GM23338 (cell line): ENCODE results near the gene AKAP8L. TPM values are rescaled to one million over a fixed set of nuclear protein-coding genes. Genes with fewer than 3 reads are reported as not detected.

ENCODE experiments used
- ATAC-seq: fragments of 200-7000 bp; cut with Tn5 transposase; 3 replicates; pipeline ENCODE4 v1.9.1; 2020
- DNase-seq: peaks from one replicate; pipeline ENCODE4 v3.0.0-alpha.2; 2015; ENCODE audit warnings: low spot score
- H2AFZ ChIP-seq: fragments of 200-600 bp; sonication (generic); 2 replicates; pipeline ENCODE4 v1.8.0; 2016; ENCODE audit warnings: antibody characterized with exemption, mild to moderate bottlenecking, moderate library complexity
- H3F3A ChIP-seq: fragments of 200-600 bp; sonication (generic); replicated peaks from 2 replicates; pipeline ENCODE4 v1.8.0; 2017; ENCODE audit warnings: antibody characterized with exemption, mixed run types, low read depth
- H3K27ac ChIP-seq: fragments of 200-600 bp; sonication (generic); 2 replicates; pipeline ENCODE4 v1.6.1; 2016; ENCODE audit warnings: low read depth
- H3K27me3 ChIP-seq: fragments of 200-600 bp; sonication (generic); 2 replicates; pipeline ENCODE4 v1.8.0; 2016; ENCODE audit warnings: mild to moderate bottlenecking, mixed run types, moderate library complexity; ENCODE audit not compliant: insufficient read depth
- H3K36me3 ChIP-seq: fragments of 200-600 bp; sonication (generic); 2 replicates; pipeline ENCODE4 v1.8.0; 2016; ENCODE audit warnings: mild to moderate bottlenecking; ENCODE audit not compliant: insufficient read depth
- H3K4me1 ChIP-seq: fragments of 200-600 bp; sonication (generic); 2 replicates; pipeline ENCODE4 v1.8.0; 2016; ENCODE audit warnings: mild to moderate bottlenecking, moderate library complexity; ENCODE audit not compliant: insufficient read depth
- H3K4me2 ChIP-seq: fragments of 200-600 bp; sonication (generic); 2 replicates; pipeline ENCODE4 v1.7.1; 2017; ENCODE audit warnings: mixed run types
- H3K4me3 ChIP-seq: fragments of 200-600 bp; sonication (generic); 2 replicates; pipeline ENCODE4 v1.6.1; 2016; ENCODE audit warnings: mixed run types
- H3K79me2 ChIP-seq: fragments of 200-600 bp; sonication (generic); replicated peaks from 2 replicates; pipeline ENCODE4 v1.8.0; 2017; ENCODE audit warnings: mild to moderate bottlenecking; ENCODE audit not compliant: insufficient read depth
- H3K9me2 ChIP-seq: fragments of 200-600 bp; sonication (generic); 2 replicates; pipeline ENCODE4 v1.8.0; 2017; ENCODE audit not compliant: insufficient read depth
- H4K20me1 ChIP-seq: fragments of 200-600 bp; sonication (generic); replicated peaks from 2 replicates; pipeline ENCODE4 v1.8.0; 2017; ENCODE audit warnings: mild to moderate bottlenecking; ENCODE audit not compliant: insufficient read depth
- H3K27ac Mint-ChIP-seq: 2 replicates; pipeline ENCODE4 v1.8.0; 2020; ENCODE audit warnings: inconsistent platforms, mild to moderate bottlenecking, moderate library complexity, mixed read lengths
- H3K27me3 Mint-ChIP-seq: 3 replicates; pipeline ENCODE4 v1.8.0; 2022; ENCODE audit warnings: low read depth, mild to moderate bottlenecking, moderate library complexity, mixed read lengths, inconsistent platforms; ENCODE audit not compliant: insufficient read depth, poor library complexity
- H3K36me3 Mint-ChIP-seq: 3 replicates; pipeline ENCODE4 v1.8.0; 2021; ENCODE audit warnings: low read depth, mild to moderate bottlenecking, inconsistent platforms, moderate library complexity, mixed read lengths
- H3K4me1 Mint-ChIP-seq: 3 replicates; pipeline ENCODE4 v1.8.0; 2020; ENCODE audit warnings: mild to moderate bottlenecking, inconsistent platforms, mixed read lengths
- H3K4me3 Mint-ChIP-seq: 3 replicates; pipeline ENCODE4 v1.8.0; 2021; ENCODE audit warnings: moderate library complexity, mild to moderate bottlenecking, inconsistent platforms, mixed read lengths
- H3K9me3 Mint-ChIP-seq: 3 replicates; pipeline ENCODE4 v1.8.0; 2020; ENCODE audit warnings: moderate library complexity, mild to moderate bottlenecking, inconsistent platforms, mixed read lengths
- CREB1 ChIP-seq: fragments of 250-450 bp; sonication (Bioruptor Pico); IDR thresholded peaks from 2 replicates; pipeline ENCODE4 v1.5.0; 2020; ENCODE audit warnings: low read depth, mild to moderate bottlenecking, moderate library complexity
- CTCF ChIP-seq, 2 experiments: fragments of 200-600 bp in 1 of 2; sonication (generic) in 1 of 2; conservative IDR thresholded peaks; 2 replicates each; pipeline versions ENCODE4 v1.5.1 to v1.6.1; 2016 to 2017; ENCODE audit warnings: antibody characterized with exemption in 2 of 2, low read depth in 2 of 2, mild to moderate bottlenecking in 2 of 2, moderate library complexity in 1 of 2
- EZH2 ChIP-seq: fragments of 200-600 bp; sonication (generic); IDR thresholded peaks from one replicate; pipeline ENCODE4 v1.8.0; 2017; ENCODE audit warnings: antibody characterized with exemption, mild to moderate bottlenecking, low read depth; ENCODE audit not compliant: unreplicated experiment
- EZH2phosphoT487 ChIP-seq: fragments of 200-600 bp; sonication (generic); IDR thresholded peaks from one replicate; pipeline ENCODE4 v1.8.1; 2018; ENCODE audit warnings: antibody characterized with exemption; ENCODE audit not compliant: unreplicated experiment
- JUNB ChIP-seq: IDR thresholded peaks from one replicate; pipeline ENCODE4 v1.6.1; 2016; ENCODE audit warnings: antibody characterized with exemption; ENCODE audit not compliant: unreplicated experiment
- NANOG ChIP-seq: IDR thresholded peaks from 2 replicates; pipeline ENCODE4 v1.6.1; 2016; ENCODE audit warnings: antibody characterized with exemption, borderline replicate concordance
- POLR2AphosphoS5 ChIP-seq: IDR thresholded peaks from 2 replicates; pipeline ENCODE4 v1.6.1; 2016; ENCODE audit warnings: antibody characterized with exemption, low read depth
- STAT1 ChIP-seq: IDR thresholded peaks from one replicate; pipeline ENCODE4 v1.6.1; 2016; ENCODE audit warnings: antibody characterized with exemption; ENCODE audit not compliant: unreplicated experiment
- ZNF114 ChIP-seq: fragments of 250-450 bp; sonication (Bioruptor Pico); IDR thresholded peaks from 2 replicates; pipeline ENCODE4 v1.5.0; 2020; ENCODE audit warnings: mild to moderate bottlenecking, moderate library complexity
- ZNF331 ChIP-seq: fragments of 250-450 bp; sonication (Bioruptor Pico); IDR thresholded peaks from 2 replicates; pipeline ENCODE4 v1.5.0; 2020; ENCODE audit warnings: low read depth, mild to moderate bottlenecking, moderate library complexity
- ZNF462 ChIP-seq: fragments of 250-450 bp; sonication (Bioruptor Pico); IDR thresholded peaks from 2 replicates; pipeline ENCODE4 v1.5.0; 2020; ENCODE audit warnings: mild to moderate bottlenecking, moderate library complexity
- polyA plus RNA-seq: library from polyadenylated mRNA; unstranded; fragments of >200 nt; fragmentation: Nextera tagmentation; extraction: Ambion mirVana; gene quantifications from 2 replicates; pipeline ENCODE4 v1.2.1, GENCODE V29; 2016
- total RNA-seq: library from RNA; depleted of rRNA; stranded (reverse); fragments of >200 nt; shearing (Covaris generic); gene quantifications from 2 replicates; pipeline ENCODE4 v1.2.3, GENCODE V29; 2014
- TF ChIP-seq, protein P1 (sequence below): IDR thresholded peaks from 2 replicates; pipeline ENCODE4 v1.6.1; 2016; ENCODE audit warnings: antibody characterized with exemption
- TF ChIP-seq, protein P2 (sequence below): IDR thresholded peaks from one replicate; pipeline ENCODE4 v1.6.1; 2018; ENCODE audit warnings: antibody characterized with exemption; ENCODE audit not compliant: unreplicated experiment

AKAP8L gene
- total and polyA plus RNA-seq, 2 experiments from 2014 or later: 78.8 to 165 TPM

DNA sequence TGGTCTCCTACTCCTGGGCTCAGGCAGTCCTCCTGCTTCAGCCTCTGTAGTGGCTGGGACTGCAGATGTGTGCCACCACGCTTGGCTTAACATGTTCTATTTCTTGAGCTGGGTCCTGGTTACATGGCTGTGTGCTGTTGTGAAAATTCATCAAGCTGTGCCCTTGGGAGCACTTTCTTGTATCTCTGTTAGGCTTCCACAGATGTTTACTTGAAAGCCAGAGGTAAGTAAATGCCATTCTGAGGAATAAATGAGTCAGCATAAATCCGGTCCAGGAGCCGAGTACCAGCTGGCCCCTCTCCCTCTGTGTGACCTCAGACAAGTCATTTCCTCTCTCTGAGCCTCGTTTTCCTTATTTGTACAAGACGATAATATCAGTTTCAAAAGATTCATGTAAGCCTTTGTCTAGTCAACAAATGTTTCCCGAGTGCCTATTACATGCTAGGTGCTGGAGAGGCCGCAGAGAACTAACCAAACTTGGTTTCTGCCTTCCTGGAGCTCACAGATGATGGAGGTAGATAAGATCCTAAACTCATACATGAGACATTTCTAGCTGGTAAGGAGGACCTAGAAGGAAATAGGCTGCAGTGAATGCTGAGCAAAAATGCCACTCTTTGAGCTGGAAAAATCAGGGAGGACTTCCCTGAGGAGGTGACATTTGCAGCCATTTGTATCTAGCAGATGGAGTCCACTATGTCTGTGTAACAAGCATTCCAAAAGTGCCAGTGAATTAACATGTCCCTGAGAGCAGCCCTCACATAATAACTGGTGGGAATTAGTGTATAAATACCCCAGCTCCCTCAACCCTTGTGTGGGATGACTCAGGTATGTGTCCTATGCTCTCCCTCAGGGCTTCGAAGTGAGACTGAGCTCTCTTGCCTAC lies 48.3 kb upstream of the AKAP8L start:
- Mint-ChIP-seq H3K4me3 (no peak overlapping the region), H3K27me3 (peaks cover 40% of the 10 kb centered on the region), H3K27ac (no peak overlapping the region), H3K4me1 (peaks cover 5% of the 10 kb centered on the region; the same call in 2 of the 3 replicates), H3K9me3 (peaks cover 12% of the 10 kb centered on the region; the same call in 2 of the 3 replicates), H3K36me3 (no peaks in the 10 kb centered on the region)
- Histone ChIP-seq H3K4me2 (no peak overlapping the region), H3K9me2 (no peaks in the 10 kb centered on the region), H3K27ac (no peak overlapping the region), H3K27me3 (peaks cover 55% of the 10 kb centered on the region), H4K20me1 (no peaks in the 10 kb centered on the region), H2AFZ (no peak overlapping the region), H3F3A (no peaks in the 10 kb centered on the region; the same call in 1 of the 2 replicates), H3K4me1 (no peaks in the 10 kb centered on the region; the same call in 1 of the 2 replicates), H3K4me3 (no peak overlapping the region), H3K79me2 (no peaks in the 10 kb centered on the region), H3K36me3 (no peaks in the 10 kb centered on the region)
- ATAC-seq (no peak), DNase-seq (no peak)
- TF ChIP-seq ZNF114 (CRISPR knock-in tag): no peak
- TF ChIP-seq CTCF (conservative IDR thresholded peaks at IDR 0.05; ENCODE audit: low read depth in 2 of 2): no peak
- no peak for TF ChIP-seq CREB1 (CRISPR knock-in tag)
- TF ChIP-seq STAT1: no peak
- no peak for TF ChIP-seq EZH2
- TF ChIP-seq POLR2AphosphoS5: no peak
- TF ChIP-seq, protein P1, sequence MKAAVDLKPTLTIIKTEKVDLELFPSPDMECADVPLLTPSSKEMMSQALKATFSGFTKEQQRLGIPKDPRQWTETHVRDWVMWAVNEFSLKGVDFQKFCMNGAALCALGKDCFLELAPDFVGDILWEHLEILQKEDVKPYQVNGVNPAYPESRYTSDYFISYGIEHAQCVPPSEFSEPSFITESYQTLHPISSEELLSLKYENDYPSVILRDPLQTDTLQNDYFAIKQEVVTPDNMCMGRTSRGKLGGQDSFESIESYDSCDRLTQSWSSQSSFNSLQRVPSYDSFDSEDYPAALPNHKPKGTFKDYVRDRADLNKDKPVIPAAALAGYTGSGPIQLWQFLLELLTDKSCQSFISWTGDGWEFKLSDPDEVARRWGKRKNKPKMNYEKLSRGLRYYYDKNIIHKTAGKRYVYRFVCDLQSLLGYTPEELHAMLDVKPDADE: no peak
- TF ChIP-seq ZNF462 (CRISPR knock-in tag): no peak
- TF ChIP-seq, protein P2, sequence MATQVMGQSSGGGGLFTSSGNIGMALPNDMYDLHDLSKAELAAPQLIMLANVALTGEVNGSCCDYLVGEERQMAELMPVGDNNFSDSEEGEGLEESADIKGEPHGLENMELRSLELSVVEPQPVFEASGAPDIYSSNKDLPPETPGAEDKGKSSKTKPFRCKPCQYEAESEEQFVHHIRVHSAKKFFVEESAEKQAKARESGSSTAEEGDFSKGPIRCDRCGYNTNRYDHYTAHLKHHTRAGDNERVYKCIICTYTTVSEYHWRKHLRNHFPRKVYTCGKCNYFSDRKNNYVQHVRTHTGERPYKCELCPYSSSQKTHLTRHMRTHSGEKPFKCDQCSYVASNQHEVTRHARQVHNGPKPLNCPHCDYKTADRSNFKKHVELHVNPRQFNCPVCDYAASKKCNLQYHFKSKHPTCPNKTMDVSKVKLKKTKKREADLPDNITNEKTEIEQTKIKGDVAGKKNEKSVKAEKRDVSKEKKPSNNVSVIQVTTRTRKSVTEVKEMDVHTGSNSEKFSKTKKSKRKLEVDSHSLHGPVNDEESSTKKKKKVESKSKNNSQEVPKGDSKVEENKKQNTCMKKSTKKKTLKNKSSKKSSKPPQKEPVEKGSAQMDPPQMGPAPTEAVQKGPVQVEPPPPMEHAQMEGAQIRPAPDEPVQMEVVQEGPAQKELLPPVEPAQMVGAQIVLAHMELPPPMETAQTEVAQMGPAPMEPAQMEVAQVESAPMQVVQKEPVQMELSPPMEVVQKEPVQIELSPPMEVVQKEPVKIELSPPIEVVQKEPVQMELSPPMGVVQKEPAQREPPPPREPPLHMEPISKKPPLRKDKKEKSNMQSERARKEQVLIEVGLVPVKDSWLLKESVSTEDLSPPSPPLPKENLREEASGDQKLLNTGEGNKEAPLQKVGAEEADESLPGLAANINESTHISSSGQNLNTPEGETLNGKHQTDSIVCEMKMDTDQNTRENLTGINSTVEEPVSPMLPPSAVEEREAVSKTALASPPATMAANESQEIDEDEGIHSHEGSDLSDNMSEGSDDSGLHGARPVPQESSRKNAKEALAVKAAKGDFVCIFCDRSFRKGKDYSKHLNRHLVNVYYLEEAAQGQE: no peak
- TF ChIP-seq ZNF331: no peak
- TF ChIP-seq EZH2phosphoT487: no peak
- TF ChIP-seq JUNB: no peak
- no peak for TF ChIP-seq NANOG
